COR-L47 (cell line): ENCODE measurements around the gene HS1BP3.

Experiments used
- DNase-seq: peaks from one replicate; lab custom pipeline; 2025; lab: John Stamatoyannopoulos, UW

HS1BP3 gene

GRCh38 chr2:20650877-20651730 lies at the start of gene HS1BP3:
HS1BP3 (minus strand) TSS chr2:20651098; CDS start chr2:20651063, 35 bp downstream.
- peak; percentile 74 for DNase-seq

- no peak for DNase-seq
Observed at GRCh38 chr2:20698916-20699613, 48.2 kb upstream of the HS1BP3 start.

GRCh38 chr2:20697322-20697934 lies 46.5 kb upstream of the HS1BP3 start:
- no peak for DNase-seq

- no peak for DNase-seq
Observed at GRCh38 chr2:20696366-20696765, 45.5 kb upstream of the HS1BP3 start.

GRCh38 chr2:20693317-20693716 lies 42.4 kb upstream of the HS1BP3 start:
- DNase-seq: no peak

GRCh38 chr2:20692081-20692480 lies 41.2 kb upstream of the HS1BP3 start:
- no peak for DNase-seq

GRCh38 chr2:20691076-20691734 lies 40.3 kb upstream of the HS1BP3 start:
- DNase-seq: no peak

- no peak for DNase-seq
Observed at GRCh38 chr2:20689428-20690264, 38.7 kb upstream of the HS1BP3 start.

GRCh38 chr2:20687260-20687832 lies 36.4 kb upstream of the HS1BP3 start:
- no peak for DNase-seq

- no peak for DNase-seq
Observed at GRCh38 chr2:20684581-20685063, 33.7 kb upstream of the HS1BP3 start.

- no peak for DNase-seq
Observed at GRCh38 chr2:20682167-20682920, 31.4 kb upstream of the HS1BP3 start.

- DNase-seq: no peak
Observed at GRCh38 chr2:20680744-20681375, 30.0 kb upstream of the HS1BP3 start.

- no peak for DNase-seq
Observed at GRCh38 chr2:20678780-20679179, 27.9 kb upstream of the HS1BP3 start.

- no peak for DNase-seq
Observed at GRCh38 chr2:20678086-20678395, 27.1 kb upstream of the HS1BP3 start.

- no peak for DNase-seq
Observed at GRCh38 chr2:20677301-20678085, 26.6 kb upstream of the HS1BP3 start.

GRCh38 chr2:20676353-20677215 lies 25.7 kb upstream of the HS1BP3 start:
- DNase-seq: no peak

- DNase-seq: peak; percentile 6
Observed at GRCh38 chr2:20675701-20676352, 24.9 kb upstream of the HS1BP3 start.
